Esophagus muscularis mucosa (tissue), 3 donors: ENCODE measurements around the gene TMEM150A.
"Not testable (repeated sequence)": the region's sequence is repeated elsewhere in the genome, so short reads cannot be mapped to it uniquely, and the experiment has no call there.

ENCODE experiments used
- POLR2A ChIP-seq: fragments of 450-650 bp; IDR thresholded peaks from one replicate; pipeline ENCODE4 v1.6.1; 2017; ENCODE audit warnings: antibody characterized with exemption, moderate library complexity, mild to moderate bottlenecking, low read depth
- TF ChIP-seq, protein P1 (sequence below), 3 experiments: fragments of 200-600 bp in 2 of 3; fragments of 450-650 bp in 1 of 3; sonication (generic) in 2 of 3; IDR thresholded peaks; one replicate each; pipeline ENCODE4 v1.5.1; 2017 to 2019; ENCODE audit warnings: antibody characterized with exemption in 3 of 3, mild to moderate bottlenecking in 2 of 3, moderate library complexity in 1 of 3

DNA sequence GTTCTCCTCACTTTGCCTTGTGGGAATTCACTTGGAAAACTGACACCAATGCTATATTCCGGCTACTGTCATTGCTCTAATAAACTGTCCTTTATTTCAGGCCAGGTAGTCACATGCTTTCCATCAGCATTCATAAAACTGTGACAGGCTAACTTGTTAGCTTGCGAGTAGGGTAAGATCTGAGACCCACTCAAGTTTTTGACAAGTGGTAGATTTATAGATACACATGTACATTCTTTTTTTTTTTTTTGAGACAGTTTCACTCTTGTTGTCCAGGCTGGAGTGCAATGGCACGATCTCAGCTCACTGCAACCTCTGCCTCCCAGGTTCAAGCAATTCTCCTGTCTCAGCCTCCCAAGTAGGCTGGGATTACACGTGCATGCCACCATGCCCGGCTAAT is 15.2 kb upstream of the TMEM150A start:
- TF ChIP-seq, protein P1, sequence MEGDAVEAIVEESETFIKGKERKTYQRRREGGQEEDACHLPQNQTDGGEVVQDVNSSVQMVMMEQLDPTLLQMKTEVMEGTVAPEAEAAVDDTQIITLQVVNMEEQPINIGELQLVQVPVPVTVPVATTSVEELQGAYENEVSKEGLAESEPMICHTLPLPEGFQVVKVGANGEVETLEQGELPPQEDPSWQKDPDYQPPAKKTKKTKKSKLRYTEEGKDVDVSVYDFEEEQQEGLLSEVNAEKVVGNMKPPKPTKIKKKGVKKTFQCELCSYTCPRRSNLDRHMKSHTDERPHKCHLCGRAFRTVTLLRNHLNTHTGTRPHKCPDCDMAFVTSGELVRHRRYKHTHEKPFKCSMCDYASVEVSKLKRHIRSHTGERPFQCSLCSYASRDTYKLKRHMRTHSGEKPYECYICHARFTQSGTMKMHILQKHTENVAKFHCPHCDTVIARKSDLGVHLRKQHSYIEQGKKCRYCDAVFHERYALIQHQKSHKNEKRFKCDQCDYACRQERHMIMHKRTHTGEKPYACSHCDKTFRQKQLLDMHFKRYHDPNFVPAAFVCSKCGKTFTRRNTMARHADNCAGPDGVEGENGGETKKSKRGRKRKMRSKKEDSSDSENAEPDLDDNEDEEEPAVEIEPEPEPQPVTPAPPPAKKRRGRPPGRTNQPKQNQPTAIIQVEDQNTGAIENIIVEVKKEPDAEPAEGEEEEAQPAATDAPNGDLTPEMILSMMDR (IDR thresholded peaks at IDR 0.05): not testable (repeated sequence)
- TF ChIP-seq POLR2A: not testable (repeated sequence)
